ENCODE data around the gene ITPR3.

The ITPR3 gene

GRCh38 chr6:33722103-33722623 is 101.0 kb downstream of the ITPR3 start:
- no peak for DNase-seq

GRCh38 chr6:33723371-33724085 is 102.4 kb downstream of the ITPR3 start:
- no peak for DNase-seq

- no peak for DNase-seq
These were observed 103.2 kb downstream of the ITPR3 start for GRCh38 chr6:33724102-33725023.

- DNase-seq = no peak
These were observed 104.1 kb downstream of the ITPR3 start for GRCh38 chr6:33725222-33725621.

- no peak for DNase-seq
These were observed 105.0 kb downstream of the ITPR3 start for GRCh38 chr6:33725891-33726673.

DNA sequence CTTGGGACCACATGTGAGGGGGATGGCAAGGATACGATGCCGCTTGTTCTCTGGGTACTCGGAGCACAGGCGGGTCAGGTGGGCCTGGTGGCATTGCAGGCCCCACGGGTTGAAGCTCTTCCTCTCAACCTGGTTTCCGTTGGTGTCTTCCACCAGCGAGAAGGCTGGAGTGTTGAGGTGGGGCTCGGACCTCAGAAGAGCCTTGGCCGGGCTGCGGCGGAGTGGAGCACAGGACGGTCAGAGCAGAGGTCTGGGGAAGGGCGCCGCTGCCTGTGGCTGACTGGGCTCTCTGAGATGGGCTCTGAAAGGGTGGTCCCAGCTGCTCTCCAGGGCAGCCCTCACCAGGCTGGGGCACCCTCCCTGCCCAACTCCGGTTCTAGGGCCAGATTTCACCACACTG is 105.6 kb downstream of the ITPR3 start:
- no peak for DNase-seq

GRCh38 chr6:33727126-33727525 is 106.0 kb downstream of the ITPR3 start:
- DNase-seq = no peak

DNA sequence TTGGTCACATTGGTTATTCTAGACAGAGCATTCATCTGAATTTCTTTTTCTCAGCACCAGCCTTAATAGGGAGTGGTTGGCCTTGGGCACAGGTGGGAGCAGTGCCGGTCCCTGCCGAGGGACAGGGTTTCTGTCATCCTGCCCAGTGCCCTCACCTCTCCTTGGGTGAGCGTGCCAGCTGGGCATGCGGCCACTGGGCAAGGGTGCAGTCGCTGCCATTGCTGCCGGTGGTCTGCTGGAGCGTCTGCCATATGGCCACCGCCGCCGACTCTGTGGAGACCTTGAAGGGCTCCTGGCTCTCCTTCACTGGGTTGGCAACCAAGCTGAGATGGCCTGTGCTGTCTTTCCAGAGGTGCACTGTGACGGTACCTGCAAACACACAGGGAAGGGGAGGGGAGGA is 106.8 kb downstream of the ITPR3 start:
- DNase-seq = no peak

DNA sequence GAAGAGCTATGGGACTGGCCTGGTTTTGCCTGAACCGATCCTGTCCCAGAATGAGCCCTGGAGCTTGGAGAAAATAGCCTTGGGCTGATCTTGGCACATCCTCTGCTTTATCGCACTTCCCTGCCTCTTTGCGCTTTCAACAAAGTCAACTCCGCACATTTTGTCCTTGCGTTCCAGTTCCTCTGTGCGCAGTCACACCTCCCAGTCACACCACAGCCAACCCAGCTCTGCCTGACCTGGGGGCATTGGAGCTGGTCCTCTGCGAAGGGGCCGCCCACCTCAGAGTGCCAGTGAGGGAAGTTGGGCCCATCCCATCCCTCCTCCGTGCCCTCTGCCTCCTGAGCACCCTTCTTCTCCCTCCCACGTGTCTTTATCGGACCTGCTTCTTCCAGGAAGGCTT is 107.3 kb downstream of the ITPR3 start:
- DNase-seq = no peak

GRCh38 chr6:33729059-33729458 is 107.9 kb downstream of the ITPR3 start:
- no peak for DNase-seq

DNA sequence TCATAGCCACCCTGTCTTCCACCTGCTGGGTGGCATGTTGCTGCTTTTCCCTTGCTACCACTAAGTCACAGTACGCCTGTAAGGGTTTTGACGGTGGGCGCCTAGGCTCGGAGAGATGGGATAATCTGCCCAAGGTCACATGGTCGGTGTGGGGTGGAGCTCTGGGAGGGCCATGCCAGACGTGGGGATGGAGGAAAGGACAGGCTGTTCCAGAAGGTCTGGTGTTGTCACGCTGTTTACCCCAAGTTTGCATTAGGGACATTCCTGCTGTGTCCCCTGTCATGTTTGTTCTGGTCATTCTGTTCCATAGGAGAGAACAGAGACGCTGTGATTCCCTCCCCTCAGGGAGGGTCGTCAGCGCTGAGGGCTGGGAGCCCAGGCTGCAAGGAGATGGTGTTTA is 109.5 kb downstream of the ITPR3 start:
- no peak for DNase-seq

DNA sequence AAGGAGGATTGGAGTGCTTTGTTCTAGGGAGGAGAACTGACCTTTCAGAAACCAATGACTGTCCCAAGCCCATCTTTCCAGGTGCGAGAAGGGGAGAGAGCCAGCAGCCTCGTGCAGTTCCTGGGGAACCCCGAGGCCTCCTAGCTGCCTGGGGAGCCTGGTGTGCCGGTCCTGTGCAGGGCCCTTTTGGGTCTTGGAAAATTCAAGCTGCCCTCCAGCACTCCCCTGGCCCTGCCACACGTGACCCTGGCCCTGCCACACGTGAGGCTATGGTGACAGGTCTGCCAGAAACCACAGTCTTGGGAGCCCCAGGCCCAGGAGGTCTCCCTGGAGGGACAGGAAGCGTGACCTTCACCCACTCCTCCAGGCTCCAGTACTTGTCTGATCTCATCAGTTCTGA is 109.9 kb downstream of the ITPR3 start:
- DNase-seq = no peak

DNA sequence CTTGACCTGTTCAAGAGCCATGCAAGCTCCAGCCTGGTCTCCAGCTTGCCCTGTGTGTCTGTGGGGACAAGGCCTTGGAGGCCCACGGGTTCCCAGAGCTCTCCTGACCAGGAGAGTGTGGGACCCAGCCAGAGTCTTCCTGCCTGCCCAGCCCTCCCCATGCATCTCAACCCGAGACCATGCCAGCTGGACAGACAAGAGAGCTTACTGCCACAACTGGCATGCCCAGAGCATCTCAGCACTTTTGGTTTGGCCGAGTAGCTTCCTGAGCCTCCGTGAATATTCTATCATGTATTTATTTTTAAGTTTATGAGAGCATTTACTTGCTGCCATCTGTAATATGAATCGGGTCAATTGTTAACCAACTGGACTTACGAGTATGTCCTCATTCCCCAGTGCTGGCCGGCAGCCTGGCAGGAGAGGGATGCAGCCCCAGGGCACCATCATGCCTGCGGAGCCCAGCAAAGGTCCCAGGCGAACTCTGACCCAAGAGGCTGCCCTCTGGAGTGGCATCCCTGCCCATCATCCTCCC is 110.7 kb downstream of the ITPR3 start:
- DNase-seq = no peak

DNA sequence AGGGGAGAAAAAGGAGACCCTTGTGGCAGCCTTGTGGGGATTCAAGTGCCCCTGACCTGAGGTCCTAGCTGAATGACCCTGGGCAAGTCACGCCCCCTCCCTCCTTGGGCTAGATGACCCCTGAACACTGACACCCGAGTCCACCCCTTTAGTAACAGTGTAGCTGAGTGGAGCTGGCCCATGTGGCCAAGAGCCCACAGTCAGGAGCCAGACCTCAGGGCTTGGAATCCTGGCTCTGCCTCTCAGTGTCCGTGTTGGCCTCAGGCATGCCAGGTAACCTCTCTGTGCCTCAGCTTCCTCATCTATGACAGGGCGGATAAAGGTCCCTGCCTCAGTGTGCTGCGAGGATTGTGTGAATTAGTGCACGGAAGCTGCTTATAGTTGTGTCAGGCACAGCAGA is 111.3 kb downstream of the ITPR3 start:
- DNase-seq = no peak

- no peak for DNase-seq
These were observed 111.9 kb downstream of the ITPR3 start for GRCh38 chr6:33732817-33733708.

- no peak for DNase-seq
These were observed 112.5 kb downstream of the ITPR3 start for GRCh38 chr6:33733709-33734007.

DNA sequence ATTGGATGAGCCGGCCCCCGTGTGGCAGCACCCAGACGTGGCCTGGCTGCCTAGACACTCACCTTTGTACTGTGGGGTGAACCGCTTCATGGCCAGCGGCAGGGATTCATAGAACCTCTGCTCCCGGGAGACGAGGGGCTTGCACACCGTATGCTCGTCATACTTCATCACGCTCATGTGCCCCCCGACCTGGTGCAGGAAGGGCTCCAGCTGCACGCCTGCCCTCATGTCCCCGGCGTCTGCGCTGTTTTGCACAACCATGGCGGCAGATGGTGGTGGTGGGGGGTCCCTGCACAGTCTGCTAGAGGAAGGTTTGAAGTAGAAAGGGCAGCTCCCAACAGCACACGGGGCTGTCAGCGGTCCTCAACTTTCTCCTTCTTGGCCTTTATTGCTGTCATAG is 114.1 kb downstream of the ITPR3 start:
- no peak for DNase-seq

- no peak for DNase-seq
These were observed 116.3 kb downstream of the ITPR3 start for GRCh38 chr6:33737267-33738026.

DNA sequence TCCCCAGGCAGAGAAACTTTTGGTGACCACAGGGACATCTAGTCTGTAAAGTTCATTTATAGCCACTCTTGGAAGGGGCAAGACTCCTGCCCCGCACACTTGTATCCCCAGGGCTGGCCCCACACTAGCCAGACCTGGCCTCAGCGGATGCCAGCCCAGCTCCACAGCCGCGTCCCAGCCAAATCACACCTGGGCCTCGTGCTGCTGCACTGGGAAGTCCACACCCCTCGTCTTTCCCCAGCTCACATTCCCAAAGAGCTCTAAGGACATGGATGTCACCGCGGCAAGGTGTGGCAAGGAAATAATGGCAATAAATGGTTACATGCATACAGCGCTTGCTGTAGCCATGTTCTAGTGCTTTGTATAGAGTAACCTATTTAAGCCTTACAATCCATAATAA is 117.0 kb downstream of the ITPR3 start:
- no peak for DNase-seq

DNA sequence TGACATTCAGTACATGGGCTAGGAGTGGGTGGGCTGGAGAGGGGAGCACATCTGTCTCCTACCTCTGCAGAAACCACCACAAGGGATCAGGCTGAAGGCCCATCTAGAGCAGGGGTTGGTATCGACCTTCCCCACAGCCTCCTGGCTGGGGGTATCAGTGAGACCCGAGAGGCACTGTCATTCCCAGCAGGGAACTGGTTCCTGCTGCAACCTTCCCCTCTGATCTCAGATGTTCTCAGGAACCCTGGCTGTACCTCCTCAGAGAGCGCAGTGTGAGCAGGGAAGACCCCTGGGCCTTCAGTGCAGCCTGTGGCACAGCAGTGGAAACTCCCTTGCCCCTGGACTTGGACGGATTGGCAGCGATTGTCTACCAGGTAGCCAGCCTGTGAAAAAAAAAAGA is 117.8 kb downstream of the ITPR3 start:
- DNase-seq = no peak

DNA sequence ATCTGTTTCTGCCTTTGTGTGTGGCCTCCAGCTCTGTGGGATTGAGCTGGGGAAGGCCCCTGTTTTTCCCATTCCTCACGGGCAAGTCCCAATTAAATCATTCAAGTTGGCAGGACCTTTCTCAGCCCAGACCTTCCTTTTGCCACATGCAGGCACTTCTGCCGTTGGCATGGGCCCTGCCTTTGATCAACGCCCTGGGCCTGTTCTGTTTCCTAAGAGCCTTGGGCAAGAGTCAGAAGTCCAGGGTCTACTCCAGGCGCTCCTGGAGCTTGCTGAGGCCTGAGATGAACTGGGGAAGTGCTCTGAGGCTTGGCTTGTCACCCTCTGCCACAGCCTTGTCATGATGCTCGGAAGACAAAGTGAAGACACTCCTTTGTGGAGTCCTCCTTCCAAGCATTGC is 118.4 kb downstream of the ITPR3 start:
- no peak for DNase-seq

Measured in NCI-H1436 treated with DMSO at 0.1 percent for 48 hours (cell line).